ENCODE data around the gene ERN1.
"Not testable (repeated sequence)": the region's sequence is repeated elsewhere in the genome, so short reads cannot be mapped to it uniquely, and the experiment has no call there.

Gene ERN1

GRCh38 chr17:64126918-64127317 lies 3.0 kb downstream of the ERN1 start:
- H3K9me3 ChIP-seq (ENCODE audit: low read depth, low read length), result no peaks in the 10 kb centered on the region
- H3K36me3 ChIP-seq (ENCODE audit: insufficient read depth, low read length), result no peaks in the 10 kb centered on the region
- DNase-seq (ENCODE audit: low read depth, low spot score), result no peak
- no peak overlapping the region for H3K4me3 ChIP-seq
- H3K27ac ChIP-seq, result no peak overlapping the region
- TF ChIP-seq POLR2AphosphoS5 (IDR thresholded peaks at IDR 0.05; ENCODE audit: borderline replicate concordance, low read depth, low read length) (no peak), FOXP2 (optimal IDR thresholded peaks at IDR 0.05; ENCODE audit: control extremely low read depth, extremely low read length, insufficient read depth) (no peak), EZH2 (IDR thresholded peaks at IDR 0.05) (no peak)
- no peak overlapping the region for H3K9ac ChIP-seq (ENCODE audit: insufficient read length)

- Histone ChIP-seq H3K36me3 (ENCODE audit: insufficient read depth, low read length) (no peaks in the 10 kb centered on the region), H3K4me3 (no peak overlapping the region), H3K27ac (no peak overlapping the region), H3K9ac (ENCODE audit: insufficient read length) (no peak overlapping the region), H3K9me3 (ENCODE audit: low read depth, low read length) (no peaks in the 10 kb centered on the region)
- DNase-seq (ENCODE audit: low read depth, low spot score), result no peak
- TF ChIP-seq EZH2 (IDR thresholded peaks at IDR 0.05) (no peak), FOXP2 (optimal IDR thresholded peaks at IDR 0.05; ENCODE audit: control extremely low read depth, extremely low read length, insufficient read depth) (no peak), POLR2AphosphoS5 (IDR thresholded peaks at IDR 0.05; ENCODE audit: borderline replicate concordance, low read depth, low read length) (no peak)
Observed at GRCh38 chr17:64125937-64126336, 4.0 kb downstream of the ERN1 start.

GRCh38 chr17:64124609-64125008 lies 5.3 kb downstream of the ERN1 start:
- Histone ChIP-seq H3K4me3 (no peak overlapping the region), H3K9me3 (ENCODE audit: low read depth, low read length) (no peaks in the 10 kb centered on the region), H3K9ac (ENCODE audit: insufficient read length) (no peak overlapping the region), H3K27ac (no peak overlapping the region), H3K36me3 (ENCODE audit: insufficient read depth, low read length) (no peaks in the 10 kb centered on the region)
- TF ChIP-seq FOXP2 (optimal IDR thresholded peaks at IDR 0.05; ENCODE audit: control extremely low read depth, extremely low read length, insufficient read depth) (no peak), EZH2 (IDR thresholded peaks at IDR 0.05) (no peak), POLR2AphosphoS5 (IDR thresholded peaks at IDR 0.05; ENCODE audit: borderline replicate concordance, low read depth, low read length) (no peak)
- no peak for DNase-seq (ENCODE audit: low read depth, low spot score)

- Histone ChIP-seq H3K27ac (no peak overlapping the region), H3K4me3 (no peak overlapping the region), H3K9me3 (ENCODE audit: low read depth, low read length) (no peaks in the 10 kb centered on the region), H3K36me3 (ENCODE audit: insufficient read depth, low read length) (no peaks in the 10 kb centered on the region), H3K9ac (ENCODE audit: insufficient read length) (no peak overlapping the region)
- no peak for DNase-seq (ENCODE audit: low read depth, low spot score)
- TF ChIP-seq POLR2AphosphoS5 (IDR thresholded peaks at IDR 0.05; ENCODE audit: borderline replicate concordance, low read depth, low read length) (no peak), EZH2 (IDR thresholded peaks at IDR 0.05) (no peak), FOXP2 (optimal IDR thresholded peaks at IDR 0.05; ENCODE audit: control extremely low read depth, extremely low read length, insufficient read depth) (no peak)
Observed at GRCh38 chr17:64123114-64123513, 6.8 kb downstream of the ERN1 start.

GRCh38 chr17:64120972-64121786 lies 8.8 kb downstream of the ERN1 start:
- H3K9me3 ChIP-seq (ENCODE audit: low read depth, low read length); H3K9ac ChIP-seq (ENCODE audit: insufficient read length); H3K4me3 ChIP-seq; DNase-seq (ENCODE audit: low read depth, low spot score); H3K36me3 ChIP-seq (ENCODE audit: insufficient read depth, low read length); H3K27ac ChIP-seq: not testable (repeated sequence)

- DNase-seq (ENCODE audit: low read depth, low spot score), result no peak
- Histone ChIP-seq H3K27ac (0 out of 2 replicates have a peak overlapping the region, but pooled peaks have one; percentile 29), H3K4me3 (no peak overlapping the region), H3K9ac (ENCODE audit: insufficient read length) (no peak overlapping the region), H3K9me3 (ENCODE audit: low read depth, low read length) (no peaks in the 10 kb centered on the region), H3K36me3 (ENCODE audit: insufficient read depth, low read length) (no peaks in the 10 kb centered on the region)
- no peak for TF ChIP-seq POLR2AphosphoS5 (IDR thresholded peaks at IDR 0.05; ENCODE audit: borderline replicate concordance, low read depth, low read length)
- TF ChIP-seq EZH2 (IDR thresholded peaks at IDR 0.05), result no peak
- TF ChIP-seq FOXP2 (optimal IDR thresholded peaks at IDR 0.05; ENCODE audit: control extremely low read depth, extremely low read length, insufficient read depth), result no peak
Observed at GRCh38 chr17:64120159-64120810, 9.7 kb downstream of the ERN1 start.

GRCh38 chr17:64117981-64118979 lies 11.7 kb downstream of the ERN1 start:
- H3K27ac ChIP-seq, result no peak overlapping the region; the same call in 1 of the 2 replicates
- no peak overlapping the region for H3K9ac ChIP-seq (ENCODE audit: insufficient read length)
- TF ChIP-seq EZH2 (IDR thresholded peaks at IDR 0.05) (no peak), POLR2AphosphoS5 (IDR thresholded peaks at IDR 0.05; ENCODE audit: borderline replicate concordance, low read depth, low read length) (no peak), FOXP2 (optimal IDR thresholded peaks at IDR 0.05; ENCODE audit: control extremely low read depth, extremely low read length, insufficient read depth) (no peak)
- no peak for DNase-seq (ENCODE audit: low read depth, low spot score)
- H3K9me3 ChIP-seq (ENCODE audit: low read depth, low read length), result no peaks in the 10 kb centered on the region
- no peaks in the 10 kb centered on the region for H3K36me3 ChIP-seq (ENCODE audit: insufficient read depth, low read length)
- no peak overlapping the region for H3K4me3 ChIP-seq
